GM10266 (cell line): ENCODE measurements around the gene EZH1.

Source experiments
- DNase-seq: peaks from one replicate; pipeline ENCODE4 v3.0.0; 2012; ENCODE audit errors: extremely low spot score
- TF ChIP-seq, protein P1 (sequence below): IDR thresholded peaks from 2 replicates; pipeline ENCODE4 v1.5.1; 2012; ENCODE audit warnings: mild to moderate bottlenecking, low read depth; ENCODE audit not compliant: control insufficient read depth, insufficient read depth; ENCODE audit errors: missing control alignments

EZH1 gene

DNA sequence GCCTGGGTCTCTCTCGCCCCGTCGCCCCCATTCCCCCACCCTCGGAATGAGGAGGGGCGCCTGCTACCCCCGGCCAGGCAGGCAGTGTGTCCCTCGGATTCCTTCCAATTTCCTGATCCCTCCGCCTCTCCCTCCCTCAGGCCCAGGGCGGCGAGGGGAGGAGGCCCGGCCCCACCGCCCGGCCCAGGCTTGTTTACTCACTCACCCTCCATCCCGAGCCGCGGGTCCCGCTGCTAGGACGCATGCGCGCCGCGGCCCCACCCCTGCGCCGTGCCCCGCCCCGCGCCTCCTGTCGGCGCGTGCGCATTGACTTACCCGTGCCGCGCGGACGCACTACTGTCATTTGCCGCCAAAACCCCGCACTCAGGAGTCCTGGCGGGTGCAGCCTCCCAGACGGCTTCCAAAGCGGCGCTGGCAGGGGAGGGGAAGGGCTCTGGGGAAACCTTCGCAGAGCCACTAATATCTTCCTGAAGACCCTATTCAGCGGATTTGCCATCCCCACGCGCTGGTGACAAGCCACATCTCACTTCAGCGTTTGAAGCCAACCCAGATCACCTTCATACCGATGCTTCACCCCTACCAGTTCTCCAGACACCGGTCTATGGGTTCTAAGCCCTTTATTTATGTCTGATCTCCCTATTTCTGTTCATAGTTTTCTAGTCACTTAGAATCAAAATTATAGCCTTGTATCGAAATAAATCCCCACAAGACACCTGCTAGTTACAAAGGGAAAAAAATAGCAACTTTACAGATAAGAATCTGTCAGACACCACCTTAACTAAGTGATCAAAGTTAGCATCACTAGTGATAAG lies at the start of gene EZH1:
Gene EZH1, minus strand, starts transcription at position 235 of the 812 bp plus-strand sequence. CDS start 16,099 bp downstream, outside the sequence.
- DNase-seq: peak; percentile 99
- TF ChIP-seq, protein P1, sequence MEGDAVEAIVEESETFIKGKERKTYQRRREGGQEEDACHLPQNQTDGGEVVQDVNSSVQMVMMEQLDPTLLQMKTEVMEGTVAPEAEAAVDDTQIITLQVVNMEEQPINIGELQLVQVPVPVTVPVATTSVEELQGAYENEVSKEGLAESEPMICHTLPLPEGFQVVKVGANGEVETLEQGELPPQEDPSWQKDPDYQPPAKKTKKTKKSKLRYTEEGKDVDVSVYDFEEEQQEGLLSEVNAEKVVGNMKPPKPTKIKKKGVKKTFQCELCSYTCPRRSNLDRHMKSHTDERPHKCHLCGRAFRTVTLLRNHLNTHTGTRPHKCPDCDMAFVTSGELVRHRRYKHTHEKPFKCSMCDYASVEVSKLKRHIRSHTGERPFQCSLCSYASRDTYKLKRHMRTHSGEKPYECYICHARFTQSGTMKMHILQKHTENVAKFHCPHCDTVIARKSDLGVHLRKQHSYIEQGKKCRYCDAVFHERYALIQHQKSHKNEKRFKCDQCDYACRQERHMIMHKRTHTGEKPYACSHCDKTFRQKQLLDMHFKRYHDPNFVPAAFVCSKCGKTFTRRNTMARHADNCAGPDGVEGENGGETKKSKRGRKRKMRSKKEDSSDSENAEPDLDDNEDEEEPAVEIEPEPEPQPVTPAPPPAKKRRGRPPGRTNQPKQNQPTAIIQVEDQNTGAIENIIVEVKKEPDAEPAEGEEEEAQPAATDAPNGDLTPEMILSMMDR: no peak

DNA sequence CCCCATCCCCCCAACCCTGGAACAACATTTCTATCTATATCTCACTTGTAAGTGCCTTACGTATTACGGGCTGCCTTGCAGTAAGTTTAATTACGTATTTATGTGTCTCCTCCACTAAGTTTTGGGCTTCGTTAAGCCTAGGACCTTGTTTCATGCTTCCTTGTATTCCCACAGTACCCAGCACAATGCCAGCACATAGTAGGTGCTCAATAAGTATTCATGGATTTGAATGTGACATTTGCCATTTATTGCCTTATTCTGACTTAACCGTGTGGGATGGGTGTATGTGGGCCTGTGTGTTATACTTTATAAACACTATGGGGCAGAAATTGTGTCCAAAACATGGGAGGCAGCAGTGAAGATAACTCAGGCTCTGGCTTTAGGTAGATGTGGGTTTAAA lies 47.7 kb upstream of the EZH1 start:
- TF ChIP-seq, protein P1: no peak
- DNase-seq: no peak

DNA sequence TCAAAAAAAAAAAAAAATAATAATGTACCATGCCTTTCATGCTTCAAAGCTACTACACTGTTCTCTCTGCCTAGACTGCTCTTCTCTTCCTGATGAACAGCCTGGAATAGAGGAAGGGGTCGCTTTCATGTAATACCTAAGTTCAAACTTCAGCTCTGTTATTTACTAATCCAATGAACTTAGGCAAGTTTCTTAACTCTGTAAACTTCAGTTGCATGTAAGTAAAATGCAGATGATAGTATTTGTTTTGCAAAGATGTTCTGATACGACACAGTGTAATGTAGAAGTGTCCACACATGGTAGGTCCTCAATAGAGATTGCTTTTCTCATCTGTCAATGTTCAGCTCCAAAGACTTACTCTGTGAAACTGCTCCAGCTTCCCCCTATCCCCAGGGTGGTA lies 47.1 kb upstream of the EZH1 start:
- TF ChIP-seq, protein P1: no peak
- no peak for DNase-seq

DNA sequence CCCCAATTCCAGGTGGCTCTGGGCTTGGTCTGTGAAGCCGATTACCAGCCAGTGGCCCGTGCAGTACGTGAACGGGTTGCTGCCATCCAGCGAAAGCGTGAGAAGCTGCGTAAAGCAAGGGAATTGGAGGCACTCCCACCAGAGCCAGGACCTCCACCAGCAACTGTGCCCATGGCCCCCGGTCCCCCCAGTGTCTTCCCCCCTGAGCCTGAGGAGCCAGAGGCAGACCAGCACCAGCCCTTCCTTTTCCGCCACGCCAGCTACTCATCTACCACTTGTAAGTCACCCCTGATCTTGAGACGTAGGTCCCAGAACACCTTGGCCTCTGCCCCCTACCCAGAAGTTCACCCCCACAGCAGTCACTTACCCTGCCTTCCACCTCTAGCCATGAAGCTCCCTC lies 42.4 kb upstream of the EZH1 start:
- no peak for DNase-seq
- TF ChIP-seq, protein P1: no peak

DNA sequence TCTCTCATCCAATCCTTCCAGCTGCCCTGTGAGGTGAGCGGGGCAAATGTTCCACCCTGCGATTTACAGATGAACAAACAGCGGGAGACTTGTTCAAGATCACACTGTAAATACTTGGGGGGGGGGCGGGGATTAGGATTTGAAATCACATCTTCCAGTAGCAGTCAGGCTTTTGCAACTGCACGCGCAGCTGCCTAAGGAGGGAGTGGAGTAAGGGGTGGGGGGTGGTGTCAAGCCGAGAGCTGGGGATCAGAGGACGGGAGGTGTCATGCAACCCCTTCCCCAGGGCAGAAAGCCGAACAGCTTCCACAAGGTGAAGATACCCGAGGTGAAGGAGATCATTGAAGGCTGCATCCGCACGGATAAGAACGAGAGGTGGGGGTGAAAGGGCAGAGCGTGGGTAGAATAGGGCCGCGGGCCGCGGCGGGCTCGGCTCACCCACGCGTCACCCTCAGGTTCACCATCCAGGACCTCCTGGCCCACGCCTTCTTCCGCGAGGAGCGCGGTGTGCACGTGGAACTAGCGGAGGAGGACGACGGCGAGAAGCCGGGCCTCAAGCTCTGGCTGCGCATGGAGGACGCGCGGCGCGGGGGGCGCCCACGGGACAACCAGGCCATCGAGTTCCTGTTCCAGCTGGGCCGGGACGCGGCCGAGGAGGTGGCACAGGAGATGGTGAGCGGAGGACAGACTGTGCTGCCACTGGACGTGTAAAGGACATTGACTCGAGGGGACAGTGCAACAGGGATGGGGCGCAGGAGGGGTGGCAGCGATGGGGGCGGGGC lies 40.2 kb upstream of the EZH1 start:
- TF ChIP-seq, protein P1: no peak
- no peak for DNase-seq

DNA sequence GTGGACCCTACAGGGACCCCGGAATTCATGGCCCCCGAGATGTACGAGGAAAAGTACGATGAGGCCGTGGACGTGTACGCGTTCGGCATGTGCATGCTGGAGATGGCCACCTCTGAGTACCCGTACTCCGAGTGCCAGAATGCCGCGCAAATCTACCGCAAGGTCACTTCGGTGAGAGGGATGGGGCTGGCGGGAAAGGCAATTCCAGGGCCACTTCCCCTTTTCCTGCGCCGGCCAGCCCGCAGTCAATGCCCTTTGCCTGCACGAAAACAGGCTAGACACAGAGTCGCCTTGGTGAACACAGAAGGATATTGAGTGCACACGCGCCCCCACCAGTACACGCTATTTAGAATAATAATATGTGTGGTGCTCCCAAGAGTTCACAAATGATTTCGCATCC lies 39.6 kb upstream of the EZH1 start:
- TF ChIP-seq, protein P1: no peak
- DNase-seq: no peak

DNA sequence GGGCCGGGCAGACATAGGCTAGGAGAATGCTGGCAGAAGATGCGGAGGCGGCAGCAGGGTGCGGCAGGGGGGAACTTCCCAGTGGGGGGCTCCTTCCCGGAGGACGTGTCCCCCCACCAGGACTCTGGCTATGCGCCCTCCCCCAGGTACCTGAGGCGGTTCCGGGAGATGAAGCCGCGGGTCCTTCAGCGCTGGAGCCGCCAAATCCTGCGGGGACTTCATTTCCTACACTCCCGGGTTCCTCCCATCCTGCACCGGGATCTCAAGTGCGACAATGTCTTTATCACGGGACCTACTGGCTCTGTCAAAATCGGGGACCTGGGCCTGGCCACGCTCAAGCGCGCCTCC lies 38.9 kb upstream of the EZH1 start:
- no peak for DNase-seq
- TF ChIP-seq, protein P1: no peak
